ENCODE data around the gene MPZL2. TPM values are rescaled to one million over a fixed set of nuclear protein-coding genes. Genes with fewer than 3 reads are reported as not detected.

MPZL2 gene
- total RNA-seq, 1 experiment from 2014 or later = 30.4 TPM

Small RNAs within 50 kb of the gene (small RNA-seq; reads per million reads assigned to genes)
- gene HSPE1P18 = not detected

Other genes with a start within 250 kb of the MPZL2 start
- 152 and 157 TPM in 2 replicates for gene TMPRSS4, start 187.2 kb downstream of the MPZL2 start, total RNA-seq (2014; rRNA removed; shearing (Covaris generic))
- not detected in 2 replicates for gene SMIM35, start 177.3 kb downstream of the MPZL2 start, total RNA-seq (2014; rRNA removed; shearing (Covaris generic))
- not detected in 2 replicates for gene SCN4B, start 111.5 kb downstream of the MPZL2 start, total RNA-seq (2014; rRNA removed; shearing (Covaris generic))
- not detected in 2 replicates for gene SCN2B, start 87.7 kb downstream of the MPZL2 start, total RNA-seq (2014; rRNA removed; shearing (Covaris generic))
- 0.10 TPM in 1 of 2 replicates, not detected in the other for gene JAML, start 39.3 kb downstream of the MPZL2 start, total RNA-seq (2014; rRNA removed; shearing (Covaris generic))
- 11.1 and 11.7 TPM in 2 replicates for gene MPZL3, start 11.9 kb downstream of the MPZL2 start, total RNA-seq (2014; rRNA removed; shearing (Covaris generic))
- not detected in 2 replicates for gene CD3E, start 40.4 kb upstream of the MPZL2 start, total RNA-seq (2014; rRNA removed; shearing (Covaris generic))
- gene CD3D, start 78.4 kb upstream of the MPZL2 start, total RNA-seq (2014; rRNA removed; shearing (Covaris generic)) = not detected in 2 replicates
- gene CD3G, start 80.0 kb upstream of the MPZL2 start, total RNA-seq (2014; rRNA removed; shearing (Covaris generic)) = not detected in 2 replicates
- 23.6 and 24.1 TPM in 2 replicates for gene UBE4A, start 95.3 kb upstream of the MPZL2 start, total RNA-seq (2014; rRNA removed; shearing (Covaris generic))
- 222 and 227 TPM in 2 replicates for gene ATP5MG, start 137.3 kb upstream of the MPZL2 start, total RNA-seq (2014; rRNA removed; shearing (Covaris generic))
- 49.7 and 54.8 TPM in 2 replicates for gene KMT2A, start 172.2 kb upstream of the MPZL2 start, total RNA-seq (2014; rRNA removed; shearing (Covaris generic))

Data from HT-29 (cell line).